ENCODE results near the gene OTX1. TPM values are rescaled to one million over a fixed set of nuclear protein-coding genes. Genes with fewer than 3 reads are reported as not detected.
A peak's percentile ranks its signal among the peaks of the same experiment; 100 is the strongest.

Gene OTX1
- total RNA-seq: not detected in 2 replicates
- long read RNA-seq: 0 reads

GRCh38 chr2:63050334-63051041 is at the start of gene OTX1:
TSS of gene OTX1 (plus strand) at chr2:63050830. CDS start at chr2:63052991, 2,161 bp downstream.
- peaks cover 59% of the 10 kb centered on the region for H3K4me1 Mint-ChIP-seq (ENCODE audit: unreplicated experiment)
- no peak within 1 kb of the TSS for H3K27ac Mint-ChIP-seq (ENCODE audit: unreplicated experiment)
- DNase-seq (ENCODE audit: extremely low spot score, unreplicated experiment): no peak

GRCh38 chr2:63001576-63001975 is 49.1 kb upstream of the OTX1 start:
- no peak for DNase-seq (ENCODE audit: extremely low spot score, unreplicated experiment)
- no peaks in the 10 kb centered on the region for H3K27me3 Mint-ChIP-seq (ENCODE audit: unreplicated experiment)
- H3K9me3 Mint-ChIP-seq (ENCODE audit: unreplicated experiment): no peaks in the 10 kb centered on the region
- H3K4me1 Mint-ChIP-seq (ENCODE audit: unreplicated experiment): no peaks in the 10 kb centered on the region
- H3K27ac Mint-ChIP-seq (ENCODE audit: unreplicated experiment): no peak overlapping the region
- TF ChIP-seq CTCF (IDR thresholded peaks at IDR 0.05): no peak
- no peak overlapping the region for H3K4me3 Mint-ChIP-seq (ENCODE audit: unreplicated experiment)
- peaks cover 23% of the 10 kb centered on the region for H3K36me3 Mint-ChIP-seq (ENCODE audit: unreplicated experiment)

More at GRCh38 chr2:63050334-63051041, at the start of gene OTX1:
- no peaks in the 10 kb centered on the region for H3K9me3 Mint-ChIP-seq (ENCODE audit: unreplicated experiment)
- H3K36me3 Mint-ChIP-seq (ENCODE audit: unreplicated experiment): peaks cover 18% of the 10 kb centered on the region
- no peak for TF ChIP-seq CTCF (IDR thresholded peaks at IDR 0.05)
- H3K4me3 Mint-ChIP-seq (ENCODE audit: unreplicated experiment): peak within 1 kb of the TSS; percentile 75
- H3K27me3 Mint-ChIP-seq (ENCODE audit: unreplicated experiment): peaks cover 89% of the 10 kb centered on the region

- Mint-ChIP-seq H3K4me3 (ENCODE audit: unreplicated experiment) (no peak overlapping the region), H3K9me3 (ENCODE audit: unreplicated experiment) (no peaks in the 10 kb centered on the region), H3K36me3 (ENCODE audit: unreplicated experiment) (peaks cover 18% of the 10 kb centered on the region), H3K4me1 (ENCODE audit: unreplicated experiment) (no peaks in the 10 kb centered on the region), H3K27me3 (ENCODE audit: unreplicated experiment) (no peaks in the 10 kb centered on the region), H3K27ac (ENCODE audit: unreplicated experiment) (no peak overlapping the region)
- TF ChIP-seq CTCF (IDR thresholded peaks at IDR 0.05): no peak
- DNase-seq (ENCODE audit: extremely low spot score, unreplicated experiment): no peak
These were observed 47.3 kb upstream of the OTX1 start for GRCh38 chr2:63003351-63003750.

GRCh38 chr2:63007813-63008458 is 42.7 kb upstream of the OTX1 start:
- Mint-ChIP-seq H3K9me3 (ENCODE audit: unreplicated experiment) (no peaks in the 10 kb centered on the region), H3K4me3 (ENCODE audit: unreplicated experiment) (no peak overlapping the region), H3K27ac (ENCODE audit: unreplicated experiment) (no peak overlapping the region), H3K27me3 (ENCODE audit: unreplicated experiment) (no peaks in the 10 kb centered on the region), H3K36me3 (ENCODE audit: unreplicated experiment) (peaks cover 13% of the 10 kb centered on the region), H3K4me1 (ENCODE audit: unreplicated experiment) (peaks cover 4% of the 10 kb centered on the region)
- no peak for DNase-seq (ENCODE audit: extremely low spot score, unreplicated experiment)
- no peak for TF ChIP-seq CTCF (IDR thresholded peaks at IDR 0.05)

GRCh38 chr2:63008838-63009237 is 41.8 kb upstream of the OTX1 start:
- Mint-ChIP-seq H3K27ac (ENCODE audit: unreplicated experiment) (no peak overlapping the region), H3K36me3 (ENCODE audit: unreplicated experiment) (peaks cover 14% of the 10 kb centered on the region), H3K4me1 (ENCODE audit: unreplicated experiment) (peaks cover 4% of the 10 kb centered on the region), H3K27me3 (ENCODE audit: unreplicated experiment) (no peaks in the 10 kb centered on the region), H3K4me3 (ENCODE audit: unreplicated experiment) (no peak overlapping the region), H3K9me3 (ENCODE audit: unreplicated experiment) (no peaks in the 10 kb centered on the region)
- no peak for TF ChIP-seq CTCF (IDR thresholded peaks at IDR 0.05)
- no peak for DNase-seq (ENCODE audit: extremely low spot score, unreplicated experiment)

Measured in osteocyte (in vitro differentiated cells).